Esophagus (tissue), 2 donors: Measurements from ENCODE around the gene PRKCD. TPM values are rescaled to one million over a fixed set of nuclear protein-coding genes. Genes with fewer than 3 reads are reported as not detected.

Source experiments
- H3K27ac ChIP-seq, 2 donors: one replicate each; pipeline ENCODE4 v1.5.1; 2013; ENCODE audit warnings: low read depth in 2 of 2, mild to moderate bottlenecking in 2 of 2, inconsistent platforms in 1 of 2, low read length in 1 of 2, moderate library complexity in 1 of 2
- H3K27me3 ChIP-seq, 2 donors: one replicate each; pipeline ENCODE4 v1.6.1; 2013; ENCODE audit warnings: low read length in 2 of 2, control low read depth in 1 of 2, mild to moderate bottlenecking in 1 of 2; ENCODE audit not compliant: insufficient read depth in 2 of 2, control insufficient read depth in 1 of 2
- H3K36me3 ChIP-seq, 2 donors: one replicate each; pipeline ENCODE4 v1.6.1; 2013; ENCODE audit warnings: low read length in 1 of 2; ENCODE audit not compliant: control insufficient read depth in 2 of 2, insufficient read depth in 2 of 2
- H3K4me1 ChIP-seq, 2 donors: one replicate each; pipeline ENCODE4 v1.6.1; 2013; ENCODE audit warnings: low read length in 1 of 2; ENCODE audit not compliant: control insufficient read depth in 2 of 2, insufficient read depth in 2 of 2
- H3K4me3 ChIP-seq, 2 donors: one replicate each; pipeline ENCODE4 v1.5.1; 2013; ENCODE audit warnings: low read length in 2 of 2, mild to moderate bottlenecking in 2 of 2, low read depth in 1 of 2, moderate library complexity in 1 of 2
- H3K9me3 ChIP-seq, 2 donors: one replicate each; pipeline ENCODE4 v1.6.1; 2013; ENCODE audit warnings: mild to moderate bottlenecking in 2 of 2, low read depth in 1 of 2, low read length in 1 of 2, moderate library complexity in 1 of 2; ENCODE audit not compliant: control insufficient read depth in 2 of 2, insufficient read depth in 1 of 2
- WGBS, 2 donors: extraction: QIAGEN DNeasy Blood & Tissue Kit; methylation state at CpG; one replicate each; pipeline ENCODE4 v1.1.7; 2013; 5-methylcytosine and 5-hydroxymethylcytosine counted together
- polyA plus RNA-seq, 2 donors: library from polyadenylated mRNA; stranded (reverse); fragments of 200-250 nt; gene quantifications; one replicate each; pipeline ENCODE4 v1.2.3, GENCODE V29; 2013
- donor health status: healthy with polysubstance abuse.
- donor health status: Bipolar disorder and iron deficiency.

Gene PRKCD
- polyA plus RNA-seq, 2 donors = 19.8 to 22.2 TPM

GRCh38 chr3:53161820-53162671 lies 1.0 kb downstream of the PRKCD start:
- Histone ChIP-seq H3K4me1 (peaks cover 6 to 34% of the 10 kb centered on the region in 2 donors), H3K9me3 (no peaks in the 10 kb centered on the region), H3K4me3 (peak overlapping the region; percentile 92 to 96), H3K27me3 (no peaks in the 10 kb centered on the region), H3K36me3 (peaks cover 0 to 6% of the 10 kb centered on the region in 2 donors), H3K27ac (peak overlapping the region; percentile 91 to 93)
- 6 to 8% methylated on average over 27 to 49 of the region's 49 CpGs for WGBS, 2 donors

GRCh38 chr3:53162672-53163443 lies 1.8 kb downstream of the PRKCD start:
- Histone ChIP-seq H3K27ac (peak overlapping the region; percentile 91 to 93), H3K9me3 (no peaks in the 10 kb centered on the region), H3K4me1 (peaks cover 6 to 37% of the 10 kb centered on the region in 2 donors), H3K27me3 (no peaks in the 10 kb centered on the region), H3K4me3 (peak overlapping the region; percentile 92 to 96), H3K36me3 (peaks cover 0 to 6% of the 10 kb centered on the region in 2 donors)
- WGBS, 2 donors = 28 to 52% methylated on average over 12 of the region's 12 CpGs

GRCh38 chr3:53163444-53164387 lies 2.7 kb downstream of the PRKCD start:
- Histone ChIP-seq H3K4me1 (peaks cover 6 to 44% of the 10 kb centered on the region in 2 donors), H3K4me3 (peak overlapping the region in 1 of 2 donors; percentile 92), H3K36me3 (peaks cover 0 to 6% of the 10 kb centered on the region in 2 donors), H3K9me3 (no peaks in the 10 kb centered on the region), H3K27ac (peak overlapping the region; percentile 91 to 93), H3K27me3 (no peaks in the 10 kb centered on the region)
- 69 to 70% methylated on average over 6 of the region's 6 CpGs for WGBS, 2 donors

- H3K27me3 ChIP-seq = no peaks in the 10 kb centered on the region
- H3K36me3 ChIP-seq = peaks cover 0 to 6% of the 10 kb centered on the region in 2 donors
- peak overlapping the region; percentile 60 to 76 for H3K27ac ChIP-seq
- H3K4me1 ChIP-seq = peaks cover 6 to 38% of the 10 kb centered on the region in 2 donors
- H3K9me3 ChIP-seq = no peaks in the 10 kb centered on the region
- H3K4me3 ChIP-seq = no peak overlapping the region
- 50 to 53% methylated on average over 9 of the region's 9 CpGs for WGBS, 2 donors
Observed at GRCh38 chr3:53164911-53165310, 3.9 kb downstream of the PRKCD start.

- Histone ChIP-seq H3K4me1 (peaks cover 6 to 36% of the 10 kb centered on the region in 2 donors), H3K27me3 (no peaks in the 10 kb centered on the region), H3K9me3 (no peaks in the 10 kb centered on the region), H3K36me3 (peaks cover 0 to 6% of the 10 kb centered on the region in 2 donors), H3K4me3 (no peak overlapping the region), H3K27ac (no peak overlapping the region)
- 83 to 88% methylated on average over 4 of the region's 4 CpGs for WGBS, 2 donors
Observed at GRCh38 chr3:53166206-53166605, 5.2 kb downstream of the PRKCD start.

GRCh38 chr3:53166781-53167291 lies 5.8 kb downstream of the PRKCD start:
- 59 to 60% methylated on average over 9 of the region's 9 CpGs for WGBS, 2 donors

GRCh38 chr3:53167418-53168174 lies 6.6 kb downstream of the PRKCD start:
- WGBS, 2 donors = 80 to 85% methylated on average over 7 of the region's 7 CpGs
- Histone ChIP-seq H3K27me3 (no peaks in the 10 kb centered on the region), H3K9me3 (no peaks in the 10 kb centered on the region), H3K4me3 (no peak overlapping the region), H3K4me1 (peaks cover 6 to 32% of the 10 kb centered on the region in 2 donors), H3K36me3 (peaks cover 0 to 6% of the 10 kb centered on the region in 2 donors), H3K27ac (no peak overlapping the region)

More at GRCh38 chr3:53166781-53167291, 5.8 kb downstream of the PRKCD start:
- H3K9me3 ChIP-seq = no peaks in the 10 kb centered on the region
- H3K27me3 ChIP-seq = no peaks in the 10 kb centered on the region
- no peak overlapping the region for H3K4me3 ChIP-seq
- peaks cover 6 to 36% of the 10 kb centered on the region in 2 donors for H3K4me1 ChIP-seq
- peak overlapping the region; percentile 34 to 37 for H3K27ac ChIP-seq
- peaks cover 0 to 6% of the 10 kb centered on the region in 2 donors for H3K36me3 ChIP-seq

- H3K4me1 ChIP-seq = peaks cover 6 to 25% of the 10 kb centered on the region in 2 donors
- no peaks in the 10 kb centered on the region for H3K27me3 ChIP-seq
- no peak overlapping the region for H3K27ac ChIP-seq
- no peak overlapping the region for H3K4me3 ChIP-seq
- WGBS, 2 donors = 81 to 83% methylated on average over 15 of the region's 15 CpGs
- H3K36me3 ChIP-seq = peaks cover 0 to 6% of the 10 kb centered on the region in 2 donors
- no peaks in the 10 kb centered on the region for H3K9me3 ChIP-seq
Observed at GRCh38 chr3:53168175-53168923, 7.3 kb downstream of the PRKCD start.
